Naive B cell (primary cell): ENCODE results near the gene CDK3. TPM values are rescaled to one million over a fixed set of nuclear protein-coding genes. Genes with fewer than 3 reads are reported as not detected.

Experiments used
- ATAC-seq, 2 donors: fragments of 150-1000 bp; cut with Tn5 transposase; 2 replicates each; pipeline ENCODE4 v1.10.0; 2021; ENCODE audit warnings: low read depth in 2 of 2, mild to moderate bottlenecking in 2 of 2, moderate library complexity in 2 of 2
- DNase-seq: peaks from one replicate; pipeline ENCODE4 v3.0.0; 2022
- H3K27ac Mint-ChIP-seq, 6 donors: one replicate each; pipeline ENCODE4 v1.8.0; 2020 to 2022; ENCODE audit warnings: mild to moderate bottlenecking in 6 of 6, mixed read lengths in 6 of 6, moderate library complexity in 5 of 6, inconsistent platforms in 2 of 6
- H3K27me3 Mint-ChIP-seq, 3 donors: one replicate each; pipeline ENCODE4 v1.8.0; 2021 to 2022; ENCODE audit warnings: mixed read lengths in 3 of 3, mild to moderate bottlenecking in 1 of 3
- H3K36me3 Mint-ChIP-seq, 2 donors: one replicate each; pipeline ENCODE4 v1.8.0; 2020 to 2022; ENCODE audit warnings: mixed read lengths in 2 of 2, inconsistent platforms in 1 of 2, mild to moderate bottlenecking in 1 of 2
- H3K4me1 Mint-ChIP-seq, 3 donors: one replicate each; pipeline ENCODE4 v1.8.0; 2020 to 2022; ENCODE audit warnings: mixed read lengths in 3 of 3, inconsistent platforms in 1 of 3, mild to moderate bottlenecking in 1 of 3, moderate library complexity in 1 of 3
- H3K4me3 Mint-ChIP-seq, 8 donors: one replicate each; pipeline ENCODE4 v1.8.0; 2020 to 2022; ENCODE audit warnings: mild to moderate bottlenecking in 8 of 8, mixed read lengths in 8 of 8, moderate library complexity in 8 of 8, inconsistent platforms in 2 of 8
- H3K9me3 Mint-ChIP-seq, 7 donors: one replicate each; pipeline ENCODE4 v1.8.0; 2020 to 2022; ENCODE audit warnings: mixed read lengths in 7 of 7, mild to moderate bottlenecking in 5 of 7, inconsistent platforms in 2 of 7, moderate library complexity in 1 of 7
- polyA plus RNA-seq, 6 donors: library from polyadenylated mRNA; unstranded; fragments of 300-500 nt; fragmentation: Illumina TruSeq; gene quantifications; one replicate each; pipeline ENCODE4 v1.2.3, GENCODE V29; 2021; ENCODE audit warnings: low read depth in 6 of 6

Gene CDK3
- polyA plus RNA-seq, 6 donors from 2014 or later, result 0.66 to 5.9 (median 0.76) TPM; not detected in 2

- ATAC-seq (peak; percentile 90), DNase-seq (peak; percentile 94)
- Mint-ChIP-seq H3K27me3 (no peaks in the 10 kb centered on the region), H3K9me3 (no peaks in the 10 kb centered on the region), H3K36me3 (peaks cover 0 to 6% of the 10 kb centered on the region in 2 donors), H3K27ac (peak within 1 kb of the TSS; percentile 99 to 100 (median 100)), H3K4me1 (peaks cover 22 to 49% (median 38%) of the 10 kb centered on the region in 3 donors), H3K4me3 (peak within 1 kb of the TSS; percentile 96 to 100 (median 98))
These were observed 21.5 kb upstream of the CDK3 start, which contains the start of the genes ACOX1 and TEN1 for GRCh38 chr17:75978938-75979704. ACOX1 (minus strand) TSS chr17:75979166; CDS start chr17:75979073, 93 bp downstream. TEN1 (plus strand) TSS chr17:75979240; CDS start chr17:75986193, 6,953 bp downstream.

DNA sequence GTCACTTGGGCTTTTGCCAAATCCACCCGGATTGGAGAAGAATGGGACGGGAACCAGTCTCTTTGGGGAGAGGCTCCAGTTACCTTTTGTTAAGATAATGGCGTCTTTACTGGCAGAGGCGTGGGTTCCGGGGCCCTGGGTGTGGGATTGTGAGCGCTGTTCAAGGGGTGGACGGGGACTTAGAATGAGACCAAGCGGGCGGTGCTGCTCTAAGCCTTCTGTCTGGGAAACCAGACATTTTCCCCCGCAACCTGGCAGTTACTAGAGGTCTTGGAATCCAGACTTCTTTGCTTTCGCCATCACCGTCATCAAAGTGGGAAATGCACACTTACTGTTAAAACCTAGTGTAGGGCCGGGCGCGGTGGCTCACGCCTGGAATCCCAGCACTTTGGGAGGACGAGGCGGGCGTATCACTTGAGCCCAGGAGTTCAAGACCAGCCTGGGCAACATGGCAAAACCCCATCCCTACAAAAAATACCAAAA lies 20.9 kb upstream of the CDK3 start:
- peaks cover 0 to 6% of the 10 kb centered on the region in 2 donors for H3K36me3 Mint-ChIP-seq
- peak; percentile 29 to 32 for ATAC-seq
- H3K4me3 Mint-ChIP-seq, result peak overlapping the region; percentile 96 to 100 (median 98)
- H3K4me1 Mint-ChIP-seq, result peaks cover 22 to 49% (median 38%) of the 10 kb centered on the region in 3 donors
- no peak for DNase-seq
- no peaks in the 10 kb centered on the region for H3K9me3 Mint-ChIP-seq
- no peaks in the 10 kb centered on the region for H3K27me3 Mint-ChIP-seq
- H3K27ac Mint-ChIP-seq, result peak overlapping the region; percentile 99 to 100 (median 100)

DNA sequence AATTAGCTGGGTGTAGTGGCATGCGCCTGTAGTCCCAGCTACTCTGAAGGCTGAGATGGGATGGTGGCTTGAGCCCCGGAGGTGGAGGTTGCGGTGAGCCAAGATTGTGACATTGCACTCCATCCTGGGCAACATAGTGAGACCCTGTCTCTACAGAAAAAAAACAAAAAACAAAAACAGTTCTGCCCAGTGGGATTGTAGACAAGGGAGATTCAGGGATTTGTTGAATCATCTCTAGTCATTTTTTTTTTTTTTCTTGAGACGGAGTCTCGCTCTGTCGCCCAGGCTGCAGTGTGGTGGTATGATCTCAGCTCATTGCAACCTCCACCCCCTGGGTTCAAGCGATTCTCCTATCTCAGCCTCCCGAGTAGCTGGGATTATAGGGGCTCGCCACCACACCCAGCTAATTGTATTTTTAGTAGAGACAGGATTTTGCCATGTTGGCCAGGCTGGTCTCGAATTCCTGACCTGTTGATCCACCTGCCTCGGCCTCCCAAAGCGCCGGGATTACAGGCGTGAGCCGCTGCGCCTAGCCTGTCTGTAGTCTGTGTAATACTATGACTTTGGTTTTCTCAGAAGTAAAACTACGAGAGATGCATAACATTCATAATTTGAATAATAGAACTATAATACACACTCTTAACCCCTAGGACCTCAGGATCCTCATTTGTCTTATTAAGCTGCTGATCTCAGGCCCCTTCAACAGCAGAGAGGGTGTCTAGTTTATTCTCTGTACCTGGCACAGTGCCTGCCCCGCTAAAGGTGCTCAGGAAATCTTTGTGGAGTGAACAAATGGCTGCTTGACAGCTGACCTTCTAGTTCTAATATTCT lies 20.3 kb upstream of the CDK3 start:
- Mint-ChIP-seq H3K9me3 (no peaks in the 10 kb centered on the region), H3K4me1 (peaks cover 22 to 47% (median 38%) of the 10 kb centered on the region in 3 donors), H3K27ac (peak overlapping the region; percentile 99 to 100 (median 100)), H3K4me3 (peak overlapping the region; percentile 96 to 100 (median 98)), H3K27me3 (no peaks in the 10 kb centered on the region), H3K36me3 (peaks cover 0 to 6% of the 10 kb centered on the region in 2 donors)
- DNase-seq (no peak), ATAC-seq (no peak)

GRCh38 chr17:75981019-75981615 lies 19.5 kb upstream of the CDK3 start:
- H3K9me3 Mint-ChIP-seq, result no peaks in the 10 kb centered on the region
- peaks cover 15 to 42% (median 30%) of the 10 kb centered on the region in 3 donors for H3K4me1 Mint-ChIP-seq
- H3K27me3 Mint-ChIP-seq, result no peaks in the 10 kb centered on the region
- peak overlapping the region; percentile 59 to 100 (median 98) for H3K4me3 Mint-ChIP-seq
- peak overlapping the region in 5 of 6 donors; percentile 96 to 100 (median 99) for H3K27ac Mint-ChIP-seq
- ATAC-seq, result no peak
- DNase-seq, result no peak
- peaks cover 0 to 6% of the 10 kb centered on the region in 2 donors for H3K36me3 Mint-ChIP-seq

DNA sequence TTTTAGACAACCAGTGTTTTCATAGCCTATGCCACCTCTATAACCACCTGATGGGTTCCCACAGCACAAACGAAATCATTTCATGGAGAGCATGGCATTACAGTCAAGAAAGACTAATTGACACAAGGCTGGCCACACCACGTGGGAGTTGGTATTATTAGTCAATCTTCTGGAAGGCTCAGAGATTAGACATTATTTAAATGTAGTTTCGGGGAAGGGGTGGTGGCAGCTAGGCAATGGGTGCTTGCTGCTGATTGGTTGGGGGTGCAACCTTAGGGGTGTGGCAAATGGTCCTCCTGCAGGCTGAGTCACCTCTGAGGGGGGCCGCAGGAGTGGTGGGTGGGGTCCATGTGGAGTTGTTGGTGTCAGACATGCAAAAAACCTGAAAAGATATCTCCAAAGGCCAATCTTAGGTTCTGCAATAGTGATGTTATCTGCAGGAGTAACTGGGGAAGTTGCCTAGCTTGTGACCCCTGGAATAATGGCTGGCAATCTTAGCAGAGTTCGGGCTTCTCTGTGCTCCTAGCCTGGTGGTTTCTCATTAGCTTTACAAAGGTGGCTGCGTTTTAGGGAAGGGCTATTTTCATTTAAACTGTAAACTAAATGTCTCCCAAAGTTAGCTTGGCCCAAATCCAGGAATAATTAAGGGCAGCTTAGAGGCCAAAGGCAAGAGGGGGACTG lies 17.0 kb upstream of the CDK3 start:
- no peaks in the 10 kb centered on the region for H3K27me3 Mint-ChIP-seq
- H3K4me3 Mint-ChIP-seq, result peak overlapping the region in 1 of 8 donors; percentile 71
- H3K36me3 Mint-ChIP-seq, result peaks cover 0 to 6% of the 10 kb centered on the region in 2 donors
- peaks cover 7 to 24% (median 19%) of the 10 kb centered on the region in 3 donors for H3K4me1 Mint-ChIP-seq
- peak overlapping the region in 1 of 6 donors; percentile 52 for H3K27ac Mint-ChIP-seq
- no peaks in the 10 kb centered on the region for H3K9me3 Mint-ChIP-seq
- no peak for ATAC-seq
- no peak for DNase-seq

- ATAC-seq (no peak), DNase-seq (no peak)
- Mint-ChIP-seq H3K36me3 (no peaks in the 10 kb centered on the region), H3K27ac (no peak overlapping the region), H3K4me1 (peaks cover 0 to 8% (median 7%) of the 10 kb centered on the region in 3 donors), H3K9me3 (no peaks in the 10 kb centered on the region), H3K4me3 (no peak overlapping the region), H3K27me3 (no peaks in the 10 kb centered on the region)
These were observed 14.7 kb upstream of the CDK3 start for GRCh38 chr17:75985986-75986385.

GRCh38 chr17:75987041-75987440 lies 13.6 kb upstream of the CDK3 start:
- Mint-ChIP-seq H3K4me3 (no peak overlapping the region), H3K9me3 (no peaks in the 10 kb centered on the region), H3K4me1 (peaks cover 0 to 12% (median 12%) of the 10 kb centered on the region in 3 donors), H3K36me3 (no peaks in the 10 kb centered on the region), H3K27me3 (no peaks in the 10 kb centered on the region), H3K27ac (peak overlapping the region in 1 of 6 donors; percentile 15)
- no peak for DNase-seq
- no peak for ATAC-seq

DNA sequence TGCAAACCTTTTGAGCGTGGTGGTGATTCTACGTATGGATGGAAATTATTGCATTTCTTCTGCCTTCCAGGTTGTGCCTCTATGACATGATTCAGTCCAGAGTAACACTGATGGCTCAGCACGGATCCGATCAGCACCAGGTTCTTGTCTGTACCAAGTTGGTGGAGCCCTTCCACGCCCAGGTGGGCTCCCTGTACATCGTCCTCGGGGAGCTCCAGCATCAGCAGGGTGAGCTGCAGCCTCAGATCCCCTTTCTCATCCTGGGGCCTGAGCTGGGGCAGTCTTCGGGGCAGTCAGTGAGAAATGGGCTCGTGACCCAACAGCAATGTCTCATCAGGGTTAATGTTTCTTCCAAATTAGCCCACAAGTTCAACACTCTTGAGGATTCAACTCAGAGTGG lies 9.3 kb upstream of the CDK3 start:
- peak overlapping the region in 1 of 6 donors; percentile 39 for H3K27ac Mint-ChIP-seq
- no peaks in the 10 kb centered on the region for H3K27me3 Mint-ChIP-seq
- no peaks in the 10 kb centered on the region for H3K9me3 Mint-ChIP-seq
- no peak overlapping the region for H3K4me3 Mint-ChIP-seq
- H3K36me3 Mint-ChIP-seq, result no peaks in the 10 kb centered on the region
- no peak for ATAC-seq
- peaks cover 0 to 13% (median 7%) of the 10 kb centered on the region in 3 donors for H3K4me1 Mint-ChIP-seq
- DNase-seq, result no peak

GRCh38 chr17:75994802-75995370 lies 5.8 kb upstream of the CDK3 start:
- no peak for DNase-seq
- H3K4me1 Mint-ChIP-seq, result peaks cover 12 to 30% (median 21%) of the 10 kb centered on the region in 3 donors
- no peaks in the 10 kb centered on the region for H3K9me3 Mint-ChIP-seq
- no peak for ATAC-seq
- H3K27me3 Mint-ChIP-seq, result no peaks in the 10 kb centered on the region
- H3K36me3 Mint-ChIP-seq, result no peaks in the 10 kb centered on the region
- H3K27ac Mint-ChIP-seq, result no peak overlapping the region
- peak overlapping the region in 1 of 8 donors; percentile 33 for H3K4me3 Mint-ChIP-seq

- ATAC-seq, result no peak
- no peak for DNase-seq
- Mint-ChIP-seq H3K27me3 (no peaks in the 10 kb centered on the region), H3K9me3 (no peaks in the 10 kb centered on the region), H3K4me1 (peaks cover 12 to 30% (median 21%) of the 10 kb centered on the region in 3 donors), H3K4me3 (no peak overlapping the region), H3K36me3 (no peaks in the 10 kb centered on the region), H3K27ac (peak overlapping the region in 1 of 6 donors; percentile 56)
These were observed 5.2 kb upstream of the CDK3 start for GRCh38 chr17:75995385-75995925.

GRCh38 chr17:75996665-75997590 lies 3.7 kb upstream of the CDK3 start:
- H3K36me3 Mint-ChIP-seq, result no peaks in the 10 kb centered on the region
- DNase-seq (peak; percentile 20), ATAC-seq (peak; percentile 67 to 78)
- H3K27me3 Mint-ChIP-seq, result no peaks in the 10 kb centered on the region
- H3K4me3 Mint-ChIP-seq, result peak overlapping the region in 7 of 8 donors; percentile 52 to 81 (median 77)
- peak overlapping the region; percentile 49 to 95 (median 73) for H3K27ac Mint-ChIP-seq
- H3K4me1 Mint-ChIP-seq, result peaks cover 12 to 22% (median 14%) of the 10 kb centered on the region in 3 donors
- no peaks in the 10 kb centered on the region for H3K9me3 Mint-ChIP-seq
